ENCODE measurements around the gene AATF. TPM values are rescaled to one million over a fixed set of nuclear protein-coding genes. Genes with fewer than 3 reads are reported as not detected.
A peak's percentile ranks its signal among the peaks of the same experiment; 100 is the strongest.

The AATF gene
- total and polyA plus RNA-seq, 12 donors = 21.0 to 68.2 (median 41.1) TPM

DNA sequence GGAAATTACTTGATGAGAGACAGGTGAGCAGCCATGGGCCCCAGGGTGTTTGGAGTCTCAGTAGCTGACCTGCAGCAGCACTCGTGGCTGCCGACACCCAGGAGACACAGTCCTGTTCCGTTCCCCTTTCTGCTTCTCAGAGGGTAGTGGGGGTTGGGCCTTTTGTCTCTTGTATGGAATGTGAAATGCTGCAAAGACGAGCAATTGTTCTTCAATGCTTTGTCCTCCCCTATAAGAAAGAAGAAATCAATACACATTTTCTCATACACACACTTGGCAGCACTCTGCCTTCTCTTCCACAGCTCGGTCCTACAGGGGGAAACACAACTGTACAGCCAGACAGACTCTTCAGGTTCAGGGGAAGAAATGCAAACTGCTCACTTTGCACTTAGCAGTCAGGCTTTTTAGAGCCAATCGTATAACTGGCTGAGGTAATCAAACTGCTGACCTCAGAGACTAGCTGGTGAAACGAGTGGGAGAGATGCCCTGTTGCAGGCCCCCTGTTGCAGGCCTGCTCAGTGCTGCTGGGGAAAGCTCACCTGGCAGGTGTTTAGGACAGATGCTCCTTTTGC lies 96.7 kb downstream of the AATF start:
- H3K27ac ChIP-seq = no peak overlapping the region
- TF ChIP-seq, protein P1, sequence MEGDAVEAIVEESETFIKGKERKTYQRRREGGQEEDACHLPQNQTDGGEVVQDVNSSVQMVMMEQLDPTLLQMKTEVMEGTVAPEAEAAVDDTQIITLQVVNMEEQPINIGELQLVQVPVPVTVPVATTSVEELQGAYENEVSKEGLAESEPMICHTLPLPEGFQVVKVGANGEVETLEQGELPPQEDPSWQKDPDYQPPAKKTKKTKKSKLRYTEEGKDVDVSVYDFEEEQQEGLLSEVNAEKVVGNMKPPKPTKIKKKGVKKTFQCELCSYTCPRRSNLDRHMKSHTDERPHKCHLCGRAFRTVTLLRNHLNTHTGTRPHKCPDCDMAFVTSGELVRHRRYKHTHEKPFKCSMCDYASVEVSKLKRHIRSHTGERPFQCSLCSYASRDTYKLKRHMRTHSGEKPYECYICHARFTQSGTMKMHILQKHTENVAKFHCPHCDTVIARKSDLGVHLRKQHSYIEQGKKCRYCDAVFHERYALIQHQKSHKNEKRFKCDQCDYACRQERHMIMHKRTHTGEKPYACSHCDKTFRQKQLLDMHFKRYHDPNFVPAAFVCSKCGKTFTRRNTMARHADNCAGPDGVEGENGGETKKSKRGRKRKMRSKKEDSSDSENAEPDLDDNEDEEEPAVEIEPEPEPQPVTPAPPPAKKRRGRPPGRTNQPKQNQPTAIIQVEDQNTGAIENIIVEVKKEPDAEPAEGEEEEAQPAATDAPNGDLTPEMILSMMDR (IDR thresholded peaks at IDR 0.05) = no peak
- no peak for TF ChIP-seq POLR2A (IDR thresholded peaks at IDR 0.05)
- intact Hi-C loops (cut with DNase I) = loop anchor here in 1 of 2 donors (10.0 kb wide), 1 partner anchor 101 kb away; the partner anchor contains the start of gene AATF
- no peaks in the 10 kb centered on the region for H3K27me3 ChIP-seq
- peaks cover 0 to 5% of the 10 kb centered on the region in 2 donors for H3K4me1 ChIP-seq (replicated peaks in 1 of 2)
- H3K9me3 ChIP-seq (replicated peaks in 1 of 3) = no peaks in the 10 kb centered on the region
- no peak overlapping the region for H3K4me3 ChIP-seq
- no peak for DNase-seq
- no peaks in the 10 kb centered on the region for H3K36me3 ChIP-seq (replicated peaks in 1 of 2)
- WGBS, 4 donors = 74 to 85% (median 83%) methylated on average over 7 of the region's 7 CpGs

DNA sequence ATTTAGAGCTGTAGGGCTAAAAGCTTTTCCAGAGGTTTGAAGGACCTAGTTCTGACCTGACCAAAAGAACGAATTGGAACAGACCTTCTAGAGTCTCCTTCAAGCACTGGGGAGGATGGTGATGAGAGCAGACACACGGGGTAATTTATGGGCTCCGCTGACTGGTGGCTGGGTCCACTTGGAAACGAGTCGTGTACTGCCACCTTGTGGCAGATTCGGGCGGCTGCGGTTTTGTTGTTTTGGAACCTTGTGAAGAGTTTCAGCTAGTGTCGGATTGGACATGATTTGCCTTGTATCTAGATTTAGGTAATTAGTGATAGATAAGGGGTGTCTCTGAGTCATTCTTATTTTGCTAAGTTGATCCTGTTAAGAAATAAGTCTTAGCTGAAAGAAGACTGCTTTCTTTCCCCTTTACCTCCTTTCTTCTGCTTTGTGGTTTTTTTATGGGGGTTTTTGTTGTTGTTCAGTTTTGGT lies 98.9 kb downstream of the AATF start:
- Histone ChIP-seq H3K27ac (no peak overlapping the region), H3K4me3 (no peak overlapping the region), H3K4me1 (replicated peaks in 1 of 2) (peaks cover 0 to 9% of the 10 kb centered on the region in 2 donors), H3K27me3 (no peaks in the 10 kb centered on the region), H3K9me3 (replicated peaks in 1 of 3) (no peaks in the 10 kb centered on the region), H3K36me3 (replicated peaks in 1 of 2) (no peaks in the 10 kb centered on the region)
- 1 to 6% (median 4%) methylated on average over 9 of the region's 9 CpGs for WGBS, 4 donors
- TF ChIP-seq, protein P1 (IDR thresholded peaks at IDR 0.05) = peak; percentile 78 to 87 (median 82)
- no peak for TF ChIP-seq POLR2A (IDR thresholded peaks at IDR 0.05)
- intact Hi-C loops (cut with DNase I) = loop anchor here in 1 of 2 donors (2.0 to 10.0 kb wide), 2 partner anchors 103 to 419 kb away; partner anchors contain the start of gene AATF
- peak; percentile 79 to 95 (median 87) for DNase-seq

DNA sequence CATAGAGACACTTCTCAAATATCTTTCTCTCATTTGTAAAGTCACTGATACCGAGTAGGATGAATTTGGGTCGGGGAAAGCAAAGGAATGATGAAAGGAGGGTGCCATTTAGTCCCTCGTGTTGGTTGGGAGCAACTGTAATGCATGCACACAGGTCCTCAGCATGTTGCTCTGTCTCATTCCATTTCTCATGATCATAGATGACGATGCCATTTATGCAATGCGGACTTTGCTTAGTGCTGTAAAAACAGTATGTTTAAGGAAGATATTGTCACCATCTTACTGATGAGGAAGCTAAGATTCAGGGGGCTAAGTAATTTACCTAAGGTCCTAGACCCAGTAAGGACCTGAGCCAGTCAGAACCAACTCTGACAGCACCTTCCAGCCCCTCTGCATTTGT lies 100.1 kb downstream of the AATF start:
- intact Hi-C loops (cut with DNase I) = loop anchor here in 1 of 2 donors (10.0 kb wide), 1 partner anchor 104 kb away; the partner anchor contains the start of gene AATF
- Histone ChIP-seq H3K27me3 (no peaks in the 10 kb centered on the region), H3K27ac (no peak overlapping the region), H3K9me3 (replicated peaks in 1 of 3) (no peaks in the 10 kb centered on the region), H3K36me3 (replicated peaks in 1 of 2) (no peaks in the 10 kb centered on the region), H3K4me1 (replicated peaks in 1 of 2) (peaks cover 0 to 10% of the 10 kb centered on the region in 2 donors), H3K4me3 (no peak overlapping the region)
- DNase-seq = no peak
- 88 to 94% (median 89%) methylated on average over 5 of the region's 5 CpGs for WGBS, 4 donors
- no peak for TF ChIP-seq POLR2A (IDR thresholded peaks at IDR 0.05)
- TF ChIP-seq, protein P1 (IDR thresholded peaks at IDR 0.05) = no peak

DNA sequence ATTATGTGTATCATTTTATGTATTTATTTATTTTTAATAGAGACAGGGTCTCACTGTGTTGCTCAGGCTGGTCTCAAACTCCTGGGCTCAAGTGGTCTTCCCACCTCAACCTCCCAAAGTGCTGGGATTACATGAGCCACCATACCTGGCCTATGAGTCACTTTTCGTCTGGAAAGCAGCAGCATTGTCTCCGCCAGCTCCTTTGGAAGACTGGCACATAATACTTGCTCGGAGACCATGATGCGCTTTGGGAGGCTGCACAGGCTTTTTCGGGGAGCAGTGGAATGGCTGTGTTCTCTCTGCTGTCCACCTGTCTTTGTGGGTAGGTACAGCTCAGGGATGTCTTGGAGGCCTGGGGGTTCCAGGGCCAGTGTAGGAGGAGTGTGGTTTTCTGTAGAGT lies 102.2 kb downstream of the AATF start:
- WGBS, 4 donors = 78 to 95% (median 91%) methylated on average over 5 of the region's 5 CpGs
- Histone ChIP-seq H3K36me3 (replicated peaks in 1 of 2) (no peaks in the 10 kb centered on the region), H3K27ac (no peak overlapping the region), H3K27me3 (no peaks in the 10 kb centered on the region), H3K9me3 (replicated peaks in 1 of 3) (no peaks in the 10 kb centered on the region), H3K4me1 (replicated peaks in 1 of 2) (peaks cover 0 to 10% of the 10 kb centered on the region in 2 donors), H3K4me3 (no peak overlapping the region)
- no peak for DNase-seq
- TF ChIP-seq, protein P1 (IDR thresholded peaks at IDR 0.05) = no peak
- no peak for TF ChIP-seq POLR2A (IDR thresholded peaks at IDR 0.05)
- intact Hi-C loops (cut with DNase I) = no loop called here

Data from adrenal gland (tissue), 12 donors.